Measurements from ENCODE around the gene ZNF169. TPM values are rescaled to one million over a fixed set of nuclear protein-coding genes. Genes with fewer than 3 reads are reported as not detected.
"Not testable (repeated sequence)": the region's sequence is repeated elsewhere in the genome, so short reads cannot be mapped to it uniquely, and the experiment has no call there.

Gene ZNF169
- total and polyA plus RNA-seq, 3 donors from 2014 or later = 5.7 to 17.0 (median 15.6) TPM

- H3K4me1 ChIP-seq = no peaks in the 10 kb centered on the region
- no peaks in the 10 kb centered on the region for H3K27me3 ChIP-seq
- peak; percentile 85 for DNase-seq
- no peaks in the 10 kb centered on the region for H3K36me3 ChIP-seq (ENCODE audit: low read depth, missing control alignments)
- H3K9me3 ChIP-seq = no peaks in the 10 kb centered on the region
- TF ChIP-seq CTCF (IDR thresholded peaks at IDR 0.05) (peak; percentile 83 to 86 (median 84)), POLR2A (IDR thresholded peaks at IDR 0.05) (no peak)
- no peak overlapping the region for H3K4me3 ChIP-seq
- WGBS, 2 donors = 16 to 26% methylated on average over 12 of the region's 12 CpGs
- no peak overlapping the region for H3K27ac ChIP-seq
- intact Hi-C loops (cut with DNase I; ENCODE audit: low total_unique reads) = loop anchor here (10.0 kb wide), 1 partner anchor 149 kb away; no protein-coding TSS in a partner anchor
Observed at GRCh38 chr9:94213511-94214124, 45.5 kb upstream of the ZNF169 start.

GRCh38 chr9:94222870-94223269 is 36.2 kb upstream of the ZNF169 start:
- Histone ChIP-seq H3K36me3 (ENCODE audit: low read depth, missing control alignments) (no peaks in the 10 kb centered on the region), H3K27me3 (no peaks in the 10 kb centered on the region), H3K27ac (no peak overlapping the region), H3K9me3 (no peaks in the 10 kb centered on the region), H3K4me3 (no peak overlapping the region), H3K4me1 (no peaks in the 10 kb centered on the region)
- DNase-seq = no peak
- intact Hi-C loops (cut with DNase I; ENCODE audit: low total_unique reads) = no loop called here
- no peak for TF ChIP-seq CTCF (IDR thresholded peaks at IDR 0.05)
- TF ChIP-seq POLR2A (IDR thresholded peaks at IDR 0.05) = no peak
- 80 to 88% methylated on average over 1 of the region's 1 CpG for WGBS, 2 donors

- H3K36me3 ChIP-seq (ENCODE audit: low read depth, missing control alignments); H3K27ac ChIP-seq; H3K4me1 ChIP-seq; H3K9me3 ChIP-seq; H3K4me3 ChIP-seq; DNase-seq; intact Hi-C loops (cut with DNase I; ENCODE audit: low total_unique reads); H3K27me3 ChIP-seq: not testable (repeated sequence)
- 92 to 93% methylated on average over 2 of the region's 2 CpGs for WGBS, 2 donors
Observed at GRCh38 chr9:94225413-94225812, 33.7 kb upstream of the ZNF169 start.

GRCh38 chr9:94228616-94229015 is 30.5 kb upstream of the ZNF169 start:
- TF ChIP-seq CTCF (IDR thresholded peaks at IDR 0.05) = no peak
- TF ChIP-seq POLR2A (IDR thresholded peaks at IDR 0.05) = no peak
- intact Hi-C loops (cut with DNase I; ENCODE audit: low total_unique reads) = no loop called here
- Histone ChIP-seq H3K9me3 (no peaks in the 10 kb centered on the region), H3K27me3 (no peaks in the 10 kb centered on the region), H3K4me3 (no peak overlapping the region), H3K4me1 (no peaks in the 10 kb centered on the region), H3K36me3 (ENCODE audit: low read depth, missing control alignments) (no peaks in the 10 kb centered on the region), H3K27ac (no peak overlapping the region)
- DNase-seq = no peak

GRCh38 chr9:94232428-94232827 is 26.7 kb upstream of the ZNF169 start:
- H3K4me3 ChIP-seq = no peak overlapping the region
- H3K9me3 ChIP-seq = no peaks in the 10 kb centered on the region
- no peaks in the 10 kb centered on the region for H3K36me3 ChIP-seq (ENCODE audit: low read depth, missing control alignments)
- WGBS, 2 donors = 82 to 86% methylated on average over 3 of the region's 3 CpGs
- H3K27ac ChIP-seq = no peak overlapping the region
- H3K4me1 ChIP-seq = no peaks in the 10 kb centered on the region
- no peak for TF ChIP-seq CTCF (IDR thresholded peaks at IDR 0.05)
- no peak for TF ChIP-seq POLR2A (IDR thresholded peaks at IDR 0.05)
- DNase-seq = no peak
- H3K27me3 ChIP-seq = no peaks in the 10 kb centered on the region
- intact Hi-C loops (cut with DNase I; ENCODE audit: low total_unique reads) = no loop called here

- H3K9me3 ChIP-seq; H3K27me3 ChIP-seq; H3K36me3 ChIP-seq (ENCODE audit: low read depth, missing control alignments); DNase-seq; intact Hi-C loops (cut with DNase I; ENCODE audit: low total_unique reads); H3K27ac ChIP-seq; H3K4me3 ChIP-seq; H3K4me1 ChIP-seq: not testable (repeated sequence)
- WGBS, 2 donors = 96 to 99% methylated on average over 4 of the region's 4 CpGs
Observed at GRCh38 chr9:94241098-94241497, 18.0 kb upstream of the ZNF169 start.
